Measurements from ENCODE around the gene SMIM1. TPM values are rescaled to one million over a fixed set of nuclear protein-coding genes. Genes with fewer than 3 reads are reported as not detected.

The SMIM1 gene
- total and polyA plus RNA-seq, 9 of the 15 experiments (the other 6 are each of a cell fraction or from before 2014, with no cell fraction given) = 2.3 to 125 (median 24.3) TPM

DNA sequence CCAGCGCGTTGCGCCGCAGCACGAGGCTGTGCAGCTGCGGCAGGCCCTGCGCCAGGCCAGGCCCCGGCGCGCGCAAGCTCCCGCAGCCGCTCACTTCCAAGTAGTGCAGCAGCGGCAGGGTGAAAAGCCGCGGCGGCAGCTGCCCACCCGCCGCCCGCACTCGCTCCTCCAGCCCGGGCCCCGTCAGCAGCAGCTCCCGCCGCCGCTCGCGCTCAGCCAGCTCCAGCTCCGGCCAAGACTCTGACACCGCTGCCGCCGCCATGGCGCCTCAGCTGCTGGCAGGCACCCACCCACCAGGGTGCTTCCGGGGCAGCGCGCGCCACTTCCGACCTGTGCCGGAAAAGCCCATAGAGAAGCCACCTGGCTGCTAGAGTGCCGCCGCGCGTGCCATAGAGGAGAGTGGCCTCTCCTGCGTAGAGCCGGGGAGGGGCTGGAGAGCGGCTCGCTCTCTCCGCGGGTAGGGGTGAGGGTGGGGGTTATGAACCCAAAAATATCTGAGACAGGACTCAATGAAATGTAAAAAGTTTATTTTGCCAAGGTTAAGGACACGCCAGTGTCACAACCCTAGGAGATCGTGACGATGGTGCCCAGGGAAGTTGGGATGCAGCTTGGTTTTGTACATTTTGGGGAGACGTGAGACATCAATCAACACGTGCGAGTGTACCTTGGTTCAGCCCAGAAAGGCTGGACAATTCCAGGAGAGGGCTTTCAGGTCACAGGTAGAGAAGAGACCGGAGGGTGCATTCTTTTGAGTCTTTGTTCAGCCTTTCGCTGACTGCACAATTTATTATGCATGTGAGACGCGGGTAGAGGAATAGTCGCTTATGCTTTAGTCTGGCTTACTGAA, 23.9 kb downstream of the SMIM1 start, which contains the start of gene LRRC47 (continued):
- TF ChIP-seq, protein P1, sequence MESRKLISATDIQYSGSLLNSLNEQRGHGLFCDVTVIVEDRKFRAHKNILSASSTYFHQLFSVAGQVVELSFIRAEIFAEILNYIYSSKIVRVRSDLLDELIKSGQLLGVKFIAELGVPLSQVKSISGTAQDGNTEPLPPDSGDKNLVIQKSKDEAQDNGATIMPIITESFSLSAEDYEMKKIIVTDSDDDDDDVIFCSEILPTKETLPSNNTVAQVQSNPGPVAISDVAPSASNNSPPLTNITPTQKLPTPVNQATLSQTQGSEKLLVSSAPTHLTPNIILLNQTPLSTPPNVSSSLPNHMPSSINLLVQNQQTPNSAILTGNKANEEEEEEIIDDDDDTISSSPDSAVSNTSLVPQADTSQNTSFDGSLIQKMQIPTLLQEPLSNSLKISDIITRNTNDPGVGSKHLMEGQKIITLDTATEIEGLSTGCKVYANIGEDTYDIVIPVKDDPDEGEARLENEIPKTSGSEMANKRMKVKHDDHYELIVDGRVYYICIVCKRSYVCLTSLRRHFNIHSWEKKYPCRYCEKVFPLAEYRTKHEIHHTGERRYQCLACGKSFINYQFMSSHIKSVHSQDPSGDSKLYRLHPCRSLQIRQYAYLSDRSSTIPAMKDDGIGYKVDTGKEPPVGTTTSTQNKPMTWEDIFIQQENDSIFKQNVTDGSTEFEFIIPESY (CRISPR knock-in tag; IDR thresholded peaks at IDR 0.05) = no peak
- TF ChIP-seq, protein P2, sequence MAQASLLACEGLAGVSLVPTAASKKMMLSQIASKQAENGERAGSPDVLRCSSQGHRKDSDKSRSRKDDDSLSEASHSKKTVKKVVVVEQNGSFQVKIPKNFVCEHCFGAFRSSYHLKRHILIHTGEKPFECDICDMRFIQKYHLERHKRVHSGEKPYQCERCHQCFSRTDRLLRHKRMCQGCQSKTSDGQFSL (CRISPR knock-in tag; IDR thresholded peaks at IDR 0.05) = 0 out of 2 replicates have a peak, but pooled peaks have one; percentile 15
- TF ChIP-seq, protein P2 (tag; IDR thresholded peaks at IDR 0.05) = no peak; a peak in 1 of 4 replicates
- TF ChIP-seq CBX2 (IDR thresholded peaks at IDR 0.05; ENCODE audit: insufficient read depth, low read length, poor library complexity, severe bottlenecking) = no peak
- peak; percentile 68; the same call in 1 of the 2 replicates for TF ChIP-seq GTF2F1 (IDR thresholded peaks at IDR 0.05; ENCODE audit: low read depth, low read length)
- no peak for TF ChIP-seq STAT5B (CRISPR knock-in tag; IDR thresholded peaks at IDR 0.05)
- TF ChIP-seq, protein P3, sequence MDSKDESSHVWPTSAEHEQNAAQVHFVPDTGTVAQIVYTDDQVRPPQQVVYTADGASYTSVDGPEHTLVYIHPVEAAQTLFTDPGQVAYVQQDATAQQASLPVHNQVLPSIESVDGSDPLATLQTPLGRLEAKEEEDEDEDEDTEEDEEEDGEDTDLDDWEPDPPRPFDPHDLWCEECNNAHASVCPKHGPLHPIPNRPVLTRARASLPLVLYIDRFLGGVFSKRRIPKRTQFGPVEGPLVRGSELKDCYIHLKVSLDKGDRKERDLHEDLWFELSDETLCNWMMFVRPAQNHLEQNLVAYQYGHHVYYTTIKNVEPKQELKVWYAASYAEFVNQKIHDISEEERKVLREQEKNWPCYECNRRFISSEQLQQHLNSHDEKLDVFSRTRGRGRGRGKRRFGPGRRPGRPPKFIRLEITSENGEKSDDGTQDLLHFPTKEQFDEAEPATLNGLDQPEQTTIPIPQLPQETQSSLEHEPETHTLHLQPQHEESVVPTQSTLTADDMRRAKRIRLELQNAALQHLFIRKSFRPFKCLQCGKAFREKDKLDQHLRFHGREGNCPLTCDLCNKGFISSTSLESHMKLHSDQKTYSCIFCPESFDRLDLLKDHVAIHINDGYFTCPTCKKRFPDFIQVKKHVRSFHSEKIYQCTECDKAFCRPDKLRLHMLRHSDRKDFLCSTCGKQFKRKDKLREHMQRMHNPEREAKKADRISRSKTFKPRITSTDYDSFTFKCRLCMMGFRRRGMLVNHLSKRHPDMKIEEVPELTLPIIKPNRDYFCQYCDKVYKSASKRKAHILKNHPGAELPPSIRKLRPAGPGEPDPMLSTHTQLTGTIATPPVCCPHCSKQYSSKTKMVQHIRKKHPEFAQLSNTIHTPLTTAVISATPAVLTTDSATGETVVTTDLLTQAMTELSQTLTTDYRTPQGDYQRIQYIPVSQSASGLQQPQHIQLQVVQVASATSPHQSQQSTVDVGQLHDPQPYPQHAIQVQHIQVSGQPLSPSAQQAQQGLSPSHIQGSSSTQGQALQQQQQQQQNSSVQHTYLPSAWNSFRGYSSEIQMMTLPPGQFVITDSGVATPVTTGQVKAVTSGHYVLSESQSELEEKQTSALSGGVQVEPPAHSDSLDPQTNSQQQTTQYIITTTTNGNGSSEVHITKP (IDR thresholded peaks at IDR 0.05; ENCODE audit: partially characterized antibody) = peak; percentile 96
- no peak for TF ChIP-seq CC2D1A (IDR thresholded peaks at IDR 0.05)
- no peak for TF ChIP-seq HDGF (IDR thresholded peaks at IDR 0.05)
- no peak for TF ChIP-seq MCM2 (IDR thresholded peaks at IDR 0.05; ENCODE audit: low read depth)
- TF ChIP-seq, protein P4, sequence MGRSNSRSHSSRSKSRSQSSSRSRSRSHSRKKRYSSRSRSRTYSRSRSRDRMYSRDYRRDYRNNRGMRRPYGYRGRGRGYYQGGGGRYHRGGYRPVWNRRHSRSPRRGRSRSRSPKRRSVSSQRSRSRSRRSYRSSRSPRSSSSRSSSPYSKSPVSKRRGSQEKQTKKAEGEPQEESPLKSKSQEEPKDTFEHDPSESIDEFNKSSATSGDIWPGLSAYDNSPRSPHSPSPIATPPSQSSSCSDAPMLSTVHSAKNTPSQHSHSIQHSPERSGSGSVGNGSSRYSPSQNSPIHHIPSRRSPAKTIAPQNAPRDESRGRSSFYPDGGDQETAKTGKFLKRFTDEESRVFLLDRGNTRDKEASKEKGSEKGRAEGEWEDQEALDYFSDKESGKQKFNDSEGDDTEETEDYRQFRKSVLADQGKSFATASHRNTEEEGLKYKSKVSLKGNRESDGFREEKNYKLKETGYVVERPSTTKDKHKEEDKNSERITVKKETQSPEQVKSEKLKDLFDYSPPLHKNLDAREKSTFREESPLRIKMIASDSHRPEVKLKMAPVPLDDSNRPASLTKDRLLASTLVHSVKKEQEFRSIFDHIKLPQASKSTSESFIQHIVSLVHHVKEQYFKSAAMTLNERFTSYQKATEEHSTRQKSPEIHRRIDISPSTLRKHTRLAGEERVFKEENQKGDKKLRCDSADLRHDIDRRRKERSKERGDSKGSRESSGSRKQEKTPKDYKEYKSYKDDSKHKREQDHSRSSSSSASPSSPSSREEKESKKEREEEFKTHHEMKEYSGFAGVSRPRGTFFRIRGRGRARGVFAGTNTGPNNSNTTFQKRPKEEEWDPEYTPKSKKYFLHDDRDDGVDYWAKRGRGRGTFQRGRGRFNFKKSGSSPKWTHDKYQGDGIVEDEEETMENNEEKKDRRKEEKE (IDR thresholded peaks at IDR 0.05; ENCODE audit: borderline replicate concordance in 1 of 2, control insufficient read depth in 1 of 2, low read depth in 2 of 2, low read length in 1 of 2) = peak in 1 of 2 experiments; percentile 84; a peak in 2 of 4 replicates
- TF ChIP-seq TRIM28 (IDR thresholded peaks at IDR 0.05) = no peak
- peak; percentile 95 for TF ChIP-seq LCOR (CRISPR knock-in tag; IDR thresholded peaks at IDR 0.05)
- TF ChIP-seq KAT7 (CRISPR knock-in tag; IDR thresholded peaks at IDR 0.05; ENCODE audit: borderline replicate concordance) = peak; percentile 76
- peak; percentile 62 for TF ChIP-seq CCNT2 (IDR thresholded peaks at IDR 0.05; ENCODE audit: borderline replicate concordance, extremely low read depth, insufficient read length, low read depth, low read length)
- no peak for TF ChIP-seq ZKSCAN3 (CRISPR knock-in tag; IDR thresholded peaks at IDR 0.05)
- TF ChIP-seq, protein P5, sequence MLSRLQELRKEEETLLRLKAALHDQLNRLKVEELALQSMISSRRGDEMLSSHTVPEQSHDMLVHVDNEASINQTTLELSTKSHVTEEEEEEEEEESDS (CRISPR knock-in tag; IDR thresholded peaks at IDR 0.05) = no peak
